GOT3 (cell line): ENCODE measurements around the gene AP4E1.
"Not testable (repeated sequence)": the region's sequence is repeated elsewhere in the genome, so short reads cannot be mapped to it uniquely, and the experiment has no call there.

Source experiments
- DNase-seq: peaks from one replicate; lab custom pipeline; 2025; ENCODE audit warnings: mixed read lengths; lab: John Stamatoyannopoulos, UW

AP4E1 gene

DNA sequence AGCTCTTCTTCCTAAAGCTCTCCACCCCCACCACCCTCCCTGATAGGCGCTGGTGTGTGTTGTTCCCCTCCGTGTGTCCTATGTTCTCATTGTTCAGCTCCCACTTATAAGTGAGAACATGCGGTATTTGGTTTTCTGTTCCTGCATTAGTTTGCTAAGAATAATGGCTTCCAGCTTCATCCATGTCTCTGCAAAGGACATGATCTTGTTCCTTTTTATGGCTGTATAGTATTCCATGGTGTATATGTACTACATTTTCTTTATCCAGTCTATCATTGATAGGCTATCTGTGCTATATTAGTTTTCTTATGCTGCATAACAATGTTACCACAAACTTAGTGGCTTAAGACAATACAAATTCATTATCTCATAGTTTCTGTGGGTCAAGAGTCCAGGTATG, 42.3 kb downstream of the AP4E1 start:
- DNase-seq, result not testable (repeated sequence)

DNA sequence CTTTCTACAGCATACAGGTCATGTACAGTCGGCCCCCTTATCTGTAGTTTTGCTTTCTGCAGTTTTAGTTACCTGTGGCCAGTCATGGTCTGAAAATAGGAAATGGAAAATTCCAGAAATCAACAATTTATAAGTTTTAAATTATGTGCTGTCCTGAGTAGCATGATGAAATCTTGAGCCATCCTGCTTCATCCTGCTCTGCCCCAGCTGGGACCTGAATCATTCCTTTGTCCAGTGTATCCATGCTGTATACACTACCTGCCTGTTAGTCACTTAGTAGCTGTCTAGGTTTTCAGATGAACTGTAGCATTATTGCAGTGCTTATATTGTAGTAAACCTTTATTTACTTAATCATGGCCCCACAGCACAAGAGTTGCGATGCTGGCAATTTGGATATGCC, 44.8 kb downstream of the AP4E1 start:
- no peak for DNase-seq

DNA sequence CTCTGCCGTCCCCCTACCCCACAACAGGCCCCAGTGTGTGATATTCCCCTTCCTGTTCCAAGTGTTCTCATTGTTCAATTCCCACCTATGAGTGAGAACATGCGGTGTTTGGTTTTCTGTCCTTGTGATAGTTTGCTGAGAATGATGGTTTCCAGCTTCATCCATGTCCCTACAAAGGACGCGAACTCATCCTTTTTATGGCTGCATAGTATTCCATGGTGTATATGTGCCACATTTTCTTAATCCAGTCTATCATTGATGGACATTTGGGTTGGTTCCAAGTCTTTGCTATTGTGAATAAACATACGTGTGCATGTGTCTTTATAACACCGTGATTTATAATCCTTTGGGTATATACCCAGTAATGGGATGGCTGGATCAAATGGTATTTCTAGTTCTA, 46.4 kb downstream of the AP4E1 start:
- DNase-seq, result not testable (repeated sequence)

DNA sequence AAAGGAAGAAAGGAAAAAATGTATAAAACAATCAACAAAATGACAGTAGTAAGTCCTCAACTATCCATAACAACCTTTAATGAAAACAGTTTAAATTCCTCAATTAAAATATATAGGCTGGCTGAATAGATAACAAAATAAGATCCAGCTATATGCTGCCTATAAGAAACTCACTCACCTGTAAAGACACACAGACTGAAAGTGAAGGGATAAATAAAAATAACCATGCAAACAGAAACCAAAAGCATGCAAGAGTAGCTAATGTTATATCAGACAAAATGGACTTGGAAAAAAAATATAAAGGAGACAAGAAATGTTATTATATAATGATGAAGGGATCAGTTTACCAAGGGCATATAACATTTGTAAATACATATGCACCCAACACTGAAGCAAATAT, 51.2 kb downstream of the AP4E1 start:
- DNase-seq, result no peak

DNA sequence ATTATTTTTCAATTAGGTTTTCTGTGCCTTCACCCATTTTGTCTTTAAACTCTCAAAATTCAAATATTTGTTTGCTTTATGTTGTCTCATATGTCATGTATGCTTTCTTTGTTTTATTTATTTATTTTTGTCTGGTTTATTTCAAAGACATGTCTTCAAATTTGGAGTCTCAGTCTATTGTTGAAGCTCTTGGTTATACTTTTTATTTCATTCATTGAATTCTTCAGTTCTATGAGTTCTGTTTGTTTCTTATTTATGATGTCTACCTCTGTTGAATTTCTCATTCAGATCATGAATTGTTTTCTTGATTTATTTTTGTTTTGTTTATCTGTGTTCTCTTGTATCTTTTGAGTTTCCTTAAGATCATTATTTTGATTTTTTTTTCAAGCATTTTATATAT, 55.6 kb downstream of the AP4E1 start:
- DNase-seq, result no peak

DNA sequence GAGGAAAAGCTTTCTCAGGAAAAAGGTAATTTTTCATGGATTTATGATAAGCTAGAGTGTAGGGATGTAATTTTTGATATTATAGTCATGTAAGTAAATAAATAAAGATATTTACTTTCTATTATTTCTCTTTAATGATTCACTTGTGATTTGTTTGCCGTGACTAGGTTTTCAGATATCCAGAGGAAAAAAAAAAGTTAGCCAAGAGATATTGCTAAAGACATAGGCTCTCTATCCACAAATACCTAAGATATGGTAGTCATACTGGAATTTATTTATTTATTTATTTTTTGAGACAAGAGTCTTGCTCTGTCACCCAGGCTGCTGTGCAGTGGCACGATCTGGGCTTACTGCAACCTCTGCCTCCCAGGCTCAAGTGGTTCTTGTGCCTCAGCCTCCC, 59.9 kb downstream of the AP4E1 start:
- no peak for DNase-seq

DNA sequence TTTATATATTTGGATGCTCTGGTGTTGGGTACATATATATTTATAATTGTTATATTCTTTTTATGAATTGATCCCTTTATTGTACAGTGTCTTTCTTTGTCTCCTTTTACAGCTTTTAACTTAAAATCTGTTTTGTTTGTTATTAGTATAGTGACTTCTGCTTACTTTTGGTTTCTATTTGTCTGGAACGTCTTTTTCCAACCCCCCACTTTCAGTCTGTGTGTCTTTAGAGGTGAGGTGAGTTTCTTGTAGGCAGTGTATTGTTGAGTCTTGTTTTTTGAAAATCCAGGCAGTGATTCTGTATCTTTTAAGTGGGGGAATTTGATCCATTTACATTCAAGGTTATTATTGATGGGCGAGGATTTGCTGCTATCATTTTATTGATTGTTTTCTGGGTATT, 62.0 kb downstream of the AP4E1 start:
- DNase-seq, result no peak

DNA sequence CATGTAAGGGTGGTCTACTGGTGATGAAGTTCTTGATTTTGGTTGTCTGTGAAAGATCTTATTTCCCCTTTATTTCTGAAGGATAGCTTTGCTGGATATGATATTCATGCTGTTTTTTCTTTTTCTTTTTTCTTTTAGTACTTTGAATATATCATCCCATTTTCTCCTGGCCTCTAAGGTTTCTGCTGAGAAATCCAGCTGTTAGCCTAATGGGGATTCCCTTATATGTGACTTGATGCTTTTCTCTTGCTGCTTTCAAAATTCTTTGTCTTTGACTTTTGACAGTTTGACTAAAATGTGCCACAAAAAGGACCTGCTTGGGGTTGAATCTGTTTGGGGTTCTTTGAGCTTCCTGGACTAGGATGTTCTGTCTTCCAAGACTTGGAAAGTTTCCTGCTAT, 62.6 kb downstream of the AP4E1 start:
- no peak for DNase-seq

DNA sequence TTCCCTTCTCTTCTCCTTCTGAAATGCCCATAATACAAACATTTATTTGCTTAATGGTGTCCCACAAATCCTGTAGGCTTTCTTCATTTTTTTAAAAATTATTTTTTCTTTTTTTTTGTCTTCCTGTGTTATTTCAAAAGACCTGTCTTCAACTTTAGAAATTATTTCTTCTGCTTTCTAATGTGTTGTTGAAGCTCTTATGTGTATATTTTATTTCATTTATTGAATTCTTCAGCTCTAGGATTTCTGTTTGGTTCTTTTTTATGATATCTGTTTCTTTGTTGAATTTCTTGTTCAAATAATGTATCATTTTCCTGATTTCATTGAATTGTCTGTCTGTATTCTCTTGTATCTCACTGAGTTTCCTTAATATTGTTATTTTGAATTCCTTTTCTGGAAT, 63.1 kb downstream of the AP4E1 start:
- DNase-seq, result no peak

DNA sequence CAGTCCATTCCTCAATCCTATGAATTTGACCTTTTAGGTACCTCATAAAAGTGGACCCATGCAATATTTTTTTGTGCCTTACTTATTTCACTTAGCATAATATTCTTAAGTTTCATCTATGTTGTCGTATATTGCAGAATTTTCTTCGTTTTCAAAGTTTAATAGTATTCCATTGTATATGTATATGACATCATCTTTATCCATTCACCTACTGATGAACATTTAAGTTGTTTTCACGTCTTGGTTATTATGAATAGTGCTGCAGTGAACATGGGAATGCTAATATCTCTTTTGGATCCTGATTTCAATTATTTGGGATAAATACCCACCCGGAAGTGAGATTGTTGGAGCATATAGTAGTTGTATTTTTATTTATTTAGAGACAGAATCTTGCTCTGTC, 65.1 kb downstream of the AP4E1 start:
- DNase-seq, result no peak

DNA sequence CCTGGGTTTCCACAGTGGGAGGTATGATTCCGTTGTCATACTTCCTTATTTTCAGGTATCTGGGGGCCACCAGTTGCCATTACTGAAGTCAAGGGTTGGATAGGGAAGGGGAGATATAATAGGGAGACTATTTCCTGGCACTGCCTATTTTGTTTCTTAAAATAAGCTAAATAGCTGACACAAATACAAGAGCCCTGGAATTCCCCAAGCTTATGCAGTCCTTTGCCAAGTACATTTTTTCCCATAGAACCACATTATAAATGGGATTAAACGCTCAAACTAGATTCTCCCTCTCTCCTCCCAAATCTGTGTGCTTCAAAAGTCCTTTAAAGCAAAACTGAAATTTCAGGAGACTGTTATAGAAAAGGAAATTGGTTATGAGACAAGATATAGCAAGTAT, 68.7 kb downstream of the AP4E1 start:
- DNase-seq, result no peak

DNA sequence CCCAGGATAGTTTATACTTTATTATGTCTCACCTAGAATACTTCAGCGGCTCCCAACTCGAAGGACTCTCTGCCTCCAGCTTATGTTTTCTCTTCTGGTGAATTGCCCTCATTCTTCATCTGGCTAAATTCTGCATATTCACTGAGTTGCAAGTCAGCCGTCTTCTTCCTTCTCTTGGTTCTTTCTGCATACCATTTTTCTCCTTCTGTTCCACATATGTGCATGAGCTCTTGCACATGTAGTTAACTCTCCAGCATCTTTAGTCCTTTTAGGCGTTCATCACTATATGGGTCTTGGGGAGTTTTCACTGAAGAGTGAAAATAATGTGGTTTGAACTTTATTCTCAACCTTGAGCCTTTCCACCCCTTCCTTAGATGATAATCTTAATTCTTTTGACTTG, 70.1 kb downstream of the AP4E1 start:
- no peak for DNase-seq

DNA sequence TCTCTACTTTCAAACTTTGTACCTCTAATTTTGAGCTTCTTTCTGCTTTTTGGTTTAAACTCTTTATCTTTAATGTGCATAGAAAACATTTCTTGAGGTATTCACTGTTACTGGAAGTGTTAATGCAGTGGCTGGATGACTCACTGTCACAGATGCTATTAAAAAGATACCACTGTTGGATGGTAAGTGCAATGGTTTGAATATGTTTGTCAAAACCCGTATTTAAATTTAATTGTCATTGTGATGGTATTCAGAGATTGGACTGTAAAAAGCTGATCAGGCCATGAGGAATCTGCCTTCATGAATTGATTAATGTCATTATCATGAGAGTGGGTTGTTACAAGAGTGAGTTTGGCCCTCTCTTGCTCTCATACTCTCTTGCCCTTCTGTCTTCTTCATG, 70.6 kb downstream of the AP4E1 start:
- DNase-seq, result no peak

DNA sequence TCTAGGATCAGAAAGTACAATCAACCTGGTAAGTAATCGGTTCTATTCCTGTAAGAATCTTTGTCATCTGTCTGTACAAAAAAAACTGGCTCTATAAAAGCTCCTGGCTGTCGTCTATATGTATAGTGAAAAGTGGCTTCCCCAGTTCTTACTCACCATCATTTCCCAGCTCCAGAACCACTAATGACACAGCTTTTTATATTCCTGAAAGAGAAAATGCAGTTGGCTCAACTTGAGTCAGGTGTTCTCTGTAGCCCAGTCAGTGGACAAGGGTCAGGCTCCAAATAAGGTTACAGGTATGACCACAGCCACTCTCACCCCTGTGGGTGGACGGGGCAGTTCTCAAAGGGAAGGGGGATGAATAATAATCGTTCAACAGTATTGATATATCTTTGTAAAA, 85.1 kb downstream of the AP4E1 start:
- DNase-seq, result no peak

DNA sequence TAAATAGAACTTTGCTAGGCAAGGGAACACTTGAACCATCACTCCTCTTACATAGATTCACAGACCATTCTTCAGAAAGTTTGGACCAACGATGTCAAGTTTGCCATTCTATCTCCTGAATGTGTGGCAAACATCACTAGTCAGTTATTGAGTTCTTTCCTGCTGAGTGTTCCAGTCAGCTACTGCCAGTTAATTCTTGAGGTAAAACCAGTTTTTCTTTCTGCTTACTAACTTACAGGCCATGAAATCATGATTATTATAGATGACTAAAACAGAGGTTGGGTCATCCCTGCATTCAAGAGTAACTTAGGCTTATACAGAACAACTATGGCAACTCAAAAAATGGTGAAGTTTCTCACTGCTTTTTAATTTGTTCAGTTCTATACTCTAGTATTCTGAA, 88.2 kb downstream of the AP4E1 start:
- DNase-seq, result no peak

DNA sequence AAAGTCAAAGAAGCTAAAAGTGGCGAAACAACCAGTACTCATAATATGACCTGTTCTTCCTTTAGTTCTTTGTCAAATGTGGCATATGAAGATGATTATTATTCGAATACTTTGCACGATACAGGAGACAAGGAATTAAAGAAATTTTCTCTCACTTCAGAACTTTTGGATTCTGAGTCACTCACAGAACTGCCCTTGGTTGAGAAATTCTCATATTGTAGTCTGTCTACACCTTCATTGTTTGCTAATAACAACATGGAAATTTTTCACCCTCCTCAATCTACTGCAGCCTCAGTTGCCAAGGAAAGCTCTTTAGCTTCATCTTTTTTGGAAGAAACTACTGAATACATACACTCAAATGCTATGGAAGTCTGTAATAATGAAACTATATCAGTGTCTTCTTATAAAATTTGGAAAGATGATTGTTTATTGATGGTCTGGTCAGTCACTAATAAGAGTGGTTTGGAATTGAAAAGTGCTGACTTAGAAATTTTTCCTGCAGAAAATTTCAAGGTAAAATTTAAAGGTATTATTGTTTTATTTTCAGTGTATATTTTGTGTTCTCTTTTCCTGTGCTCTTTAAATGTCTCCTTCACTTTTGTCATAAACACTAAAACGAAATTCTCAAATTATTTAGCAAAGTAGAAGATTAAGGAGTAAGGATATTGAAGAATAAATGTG, 89.0 kb downstream of the AP4E1 start:
- DNase-seq, result no peak

DNA sequence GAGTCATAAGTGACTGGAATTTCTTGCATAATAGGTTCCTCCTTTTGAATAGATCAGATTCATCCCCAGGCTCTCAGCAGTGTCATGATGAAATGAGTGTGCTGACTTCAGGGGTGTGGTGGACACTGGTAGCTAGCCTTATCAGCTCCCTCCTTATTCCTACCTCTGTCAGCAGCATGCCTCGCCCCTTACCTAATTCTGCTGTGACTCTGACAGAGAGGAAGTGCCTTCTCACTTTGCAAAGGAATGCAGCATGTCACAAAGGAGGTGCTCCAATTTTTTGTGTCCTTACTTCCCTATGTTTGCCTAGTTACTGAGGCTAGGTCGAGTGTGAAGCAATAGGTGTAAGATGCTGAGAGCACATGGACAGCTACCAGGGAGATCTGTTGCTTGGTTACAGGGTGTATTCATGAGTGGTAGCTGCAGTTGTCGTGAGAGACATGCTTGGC, 95.6 kb downstream of the AP4E1 start:
- DNase-seq, result no peak

DNA sequence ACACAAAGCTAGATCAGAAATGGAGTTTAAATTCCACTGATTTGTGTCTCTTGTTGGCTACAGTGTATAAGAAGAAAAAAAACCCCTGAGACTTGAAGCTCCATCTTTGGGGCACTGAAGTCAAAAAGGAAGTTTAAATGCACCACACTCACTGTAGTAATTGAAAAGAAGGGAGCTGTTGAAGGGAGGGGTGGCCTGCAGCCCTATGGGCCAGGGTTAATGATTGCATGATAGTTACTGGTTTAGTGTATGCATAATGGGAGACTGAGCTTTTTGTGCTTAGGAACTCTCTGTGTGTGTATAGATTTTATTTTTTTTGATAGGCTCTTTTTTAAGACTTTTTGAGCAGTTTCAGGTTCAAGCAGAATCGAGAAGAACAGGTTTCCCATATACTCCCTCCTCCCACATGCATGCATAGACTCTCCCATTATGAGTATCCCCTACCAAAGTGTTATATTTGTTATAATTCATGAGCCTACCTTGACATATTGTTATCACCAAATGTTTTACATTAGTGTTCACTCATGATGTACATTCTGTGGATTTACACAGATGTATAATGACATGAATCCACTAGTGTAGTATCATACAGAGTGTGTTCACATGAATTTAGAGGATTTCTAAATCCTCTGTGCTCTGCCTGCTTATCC, 98.0 kb downstream of the AP4E1 start:
- DNase-seq, result no peak

DNA sequence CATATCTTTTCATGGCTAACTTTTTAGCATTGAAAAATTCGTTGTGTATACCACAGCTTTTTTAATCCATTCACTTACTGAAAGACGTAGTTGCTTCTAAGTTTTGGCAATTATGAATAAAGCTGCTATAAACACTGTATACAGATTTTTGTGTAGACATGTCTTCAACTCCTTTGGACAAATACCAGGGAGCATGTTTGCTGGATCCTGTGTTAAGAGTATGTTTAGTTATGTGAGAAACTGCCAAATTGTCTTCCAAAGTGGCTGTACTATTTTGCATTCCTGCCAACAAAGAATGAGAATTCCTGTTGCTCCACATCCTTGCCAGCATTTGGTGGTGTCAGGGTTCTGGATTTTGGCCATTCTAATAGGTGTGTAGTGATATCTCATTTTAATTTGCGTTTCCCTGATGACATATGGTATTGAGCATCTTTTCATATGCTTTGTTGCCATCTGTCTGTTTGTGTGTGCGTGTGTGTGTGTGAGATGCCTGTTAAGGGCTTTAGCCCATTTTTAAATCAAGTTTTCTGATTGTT, 98.7 kb downstream of the AP4E1 start:
- DNase-seq, result no peak

DNA sequence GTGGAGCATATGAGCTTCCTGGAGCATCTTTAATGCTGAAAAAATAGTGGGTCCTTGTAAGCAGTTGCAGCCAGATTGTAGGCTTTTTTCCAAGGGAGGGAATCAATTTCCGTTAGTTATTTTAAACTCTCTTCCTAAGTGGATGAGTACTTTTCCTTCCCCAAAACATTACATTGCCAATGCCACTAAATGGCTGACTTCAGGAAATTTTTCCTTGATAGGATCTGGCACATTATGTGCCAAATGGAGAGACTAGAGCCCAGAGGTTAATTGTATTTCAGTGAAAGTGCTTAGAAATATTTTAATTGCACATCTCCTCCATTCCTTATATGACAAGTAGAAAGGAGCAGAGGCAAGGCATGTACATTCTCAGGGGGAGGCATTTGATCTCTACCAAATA, 102.7 kb downstream of the AP4E1 start:
- no peak for DNase-seq

DNA sequence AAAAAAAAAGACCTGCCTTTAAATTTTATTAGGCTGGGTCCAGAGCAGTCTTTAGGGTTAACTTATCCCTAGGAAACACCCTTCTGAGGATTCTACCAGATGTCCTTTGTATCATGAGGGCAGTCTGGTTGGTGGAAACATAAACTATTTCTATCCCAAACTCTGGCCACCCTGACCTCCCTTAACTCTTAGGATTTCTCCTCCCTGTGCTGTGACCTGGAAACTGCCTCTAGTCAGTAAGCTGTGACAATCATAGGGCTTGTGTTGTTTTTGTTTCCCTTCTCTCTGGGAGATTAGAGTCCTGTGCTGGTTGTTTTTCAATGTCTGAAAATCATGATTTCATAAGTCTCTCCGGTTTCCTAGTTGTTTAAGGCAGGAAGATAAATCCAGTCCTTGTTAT, 108.1 kb downstream of the AP4E1 start:
- DNase-seq, result no peak

DNA sequence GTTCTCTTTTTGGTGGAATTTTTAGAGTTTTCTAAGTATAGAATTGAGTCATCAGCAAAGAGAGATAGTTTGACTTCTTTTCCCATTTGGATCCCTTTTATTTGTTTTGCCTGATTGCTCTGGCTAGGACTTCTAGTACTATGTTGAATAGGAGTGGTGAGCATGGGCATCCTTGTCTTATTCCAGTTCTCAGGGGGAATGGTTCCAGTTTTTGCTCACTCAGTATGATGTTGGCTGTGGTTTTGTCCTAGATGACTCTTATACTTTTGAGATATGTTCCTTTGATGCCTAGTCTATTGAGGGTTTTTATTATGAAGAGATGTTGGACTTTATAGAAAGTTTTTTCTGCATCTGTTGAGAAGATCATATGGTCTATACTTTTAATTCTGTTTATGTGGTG, 113.7 kb downstream of the AP4E1 start:
- no peak for DNase-seq

DNA sequence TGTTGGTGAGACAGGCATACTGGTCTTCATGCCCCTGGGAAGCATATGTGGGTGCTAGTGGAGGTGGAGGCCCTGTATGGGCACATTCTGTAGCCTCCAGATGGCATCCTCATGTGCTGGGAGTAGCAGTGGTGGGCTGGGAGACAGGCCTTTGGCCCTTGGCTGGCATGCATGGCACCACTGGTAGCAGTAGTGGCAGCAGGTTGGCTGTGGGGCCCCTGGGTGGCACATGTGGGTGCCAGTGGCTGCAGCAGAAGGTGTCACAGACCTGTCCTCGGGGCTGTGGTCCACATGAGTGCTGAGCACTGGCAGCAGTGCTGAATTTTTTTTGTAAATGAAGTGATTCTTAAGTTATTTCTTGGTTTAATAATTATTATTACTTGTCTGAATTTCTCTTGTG, 115.0 kb downstream of the AP4E1 start:
- no peak for DNase-seq
